ENCODE data around the gene PDE4D. TPM values are rescaled to one million over a fixed set of nuclear protein-coding genes. Genes with fewer than 3 reads are reported as not detected.

PDE4D gene
- total and polyA plus RNA-seq, 2 donors (not counting 3 experiments of a cell fraction or from before 2014, with no cell fraction given), result 34.5 to 51.2 TPM

GRCh38 chr5:58980890-58981289, 912.6 kb downstream of the PDE4D start:
- Histone ChIP-seq H4K20me1 (replicated peaks; ENCODE audit: control insufficient read depth, extremely low read depth, insufficient read depth, low read length) (no peaks in the 10 kb centered on the region), H3K36me3 (ENCODE audit: control insufficient read depth in 2 of 2, extremely low read depth in 1 of 2, insufficient read depth in 2 of 2, low read length in 2 of 2) (no peaks in the 10 kb centered on the region), H3K4me1 (ENCODE audit: control insufficient read depth, extremely low read depth, insufficient read depth, low read length) (no peaks in the 10 kb centered on the region), H3K79me2 (ENCODE audit: control insufficient read depth, insufficient read depth, low read length) (no peaks in the 10 kb centered on the region), H2AFZ (ENCODE audit: low read depth, low read length) (no peak overlapping the region), H3K9me1 (replicated peaks; ENCODE audit: control insufficient read depth, extremely low read depth, insufficient read depth, low read length) (no peaks in the 10 kb centered on the region), H3K9me3 (replicated peaks; ENCODE audit: control insufficient read depth, insufficient read depth, low read length) (no peaks in the 10 kb centered on the region), H3K27ac (ENCODE audit: insufficient read depth, low read depth, low read length) (no peak overlapping the region), H3K27me3 (ENCODE audit: control insufficient read depth in 2 of 2, insufficient read depth in 2 of 2, low read length in 2 of 2) (no peaks in the 10 kb centered on the region), H3K9ac (replicated peaks; ENCODE audit: extremely low read depth, insufficient read depth, low read length) (no peak overlapping the region), H3K4me2 (ENCODE audit: insufficient read depth, low read length) (no peak overlapping the region), H3K4me3 (replicated peaks in 1 of 3; ENCODE audit: insufficient read depth in 1 of 3, low read depth in 1 of 3, low read length in 3 of 3) (no peak overlapping the region)
- TF ChIP-seq GATA2 (IDR thresholded peaks at IDR 0.05; ENCODE audit: insufficient read depth, insufficient read length, low read depth, low read length) (no peak), EZH2 (IDR thresholded peaks at IDR 0.05; ENCODE audit: borderline replicate concordance, low read depth, low read length, severe bottlenecking) (no peak), MYC (IDR thresholded peaks at IDR 0.05; ENCODE audit: low read depth, low read length) (no peak), JUN (IDR thresholded peaks at IDR 0.05; ENCODE audit: borderline replicate concordance, insufficient read depth, insufficient read length, low read depth) (no peak), POLR2AphosphoS5 (IDR thresholded peaks at IDR 0.05; ENCODE audit: insufficient read depth, low read depth, low read length) (no peak), POLR2A (IDR thresholded peaks at IDR 0.05; ENCODE audit: low read depth, low read length) (no peak), FOS (IDR thresholded peaks at IDR 0.05; ENCODE audit: borderline replicate concordance, insufficient read depth, low read length) (no peak), CTCF (IDR thresholded peaks at IDR 0.05; ENCODE audit: extremely low read depth in 1 of 2, insufficient read depth in 1 of 2, low read depth in 1 of 2, low read length in 2 of 2) (no peak), MAX (IDR thresholded peaks at IDR 0.05; ENCODE audit: insufficient read depth, insufficient read length) (no peak)
- ChIA-PET POLR2A (no interaction called here), CTCF (no interaction called here)
- no TSS peak for BruUV-seq (replicated peaks)
- dilution Hi-C loops (cut with MboI; ENCODE audit: extremely low pct_ligation_motif_present, low sequenced_read_pairs) (no loop called here), intact Hi-C loops (cut with micrococcal nuclease) (no loop called here)
- FAIRE-seq, result no peak
- no peak for DNase-seq (ENCODE audit: low read depth, low spot score)

All from endothelial cell of umbilical vein (primary cell).